Activated effector memory CD4-positive, alpha-beta T cell treated with anti-CD3 and anti-CD28 coated beads, Interleukin-2, amount 50 U/mL, for 16 hours (primary cell): ENCODE measurements around the gene COMMD10.

Source experiments
- DNase-seq: peaks from one replicate; pipeline ENCODE4 v3.0.0-alpha.2; 2020

COMMD10 gene

DNA sequence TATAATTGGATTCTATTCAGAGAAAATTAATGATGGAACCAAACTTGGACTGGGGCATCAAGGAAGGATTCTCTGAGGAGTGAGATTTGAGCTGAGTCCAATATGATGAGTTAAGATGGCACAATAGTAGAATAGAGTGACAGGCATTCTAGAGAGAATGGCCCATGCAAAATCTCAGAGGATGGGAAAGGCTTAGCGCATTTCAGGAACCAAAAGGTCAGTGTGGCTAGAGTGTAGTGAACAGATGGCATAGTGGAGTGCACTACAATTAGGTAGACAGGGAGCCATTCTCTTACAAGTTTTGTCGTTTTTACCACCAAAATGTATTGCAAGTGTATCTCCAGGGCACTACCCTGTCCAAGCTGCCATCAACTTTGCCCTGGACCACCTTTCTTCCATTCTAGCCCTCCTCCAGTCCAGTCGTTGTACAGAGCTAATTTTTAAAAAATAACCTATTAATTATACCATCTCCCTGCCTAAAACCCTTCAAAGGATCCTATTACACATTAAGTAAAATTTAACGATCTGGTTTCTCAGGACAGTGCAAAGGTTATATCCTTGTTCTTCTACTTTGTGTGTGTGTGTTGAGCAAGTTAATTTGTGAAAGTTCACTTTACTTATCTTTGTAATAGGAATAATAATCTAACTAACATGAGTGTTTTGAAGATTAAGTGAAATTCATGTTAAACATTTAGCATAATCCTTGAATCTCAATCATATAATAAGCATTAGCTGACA, 211.7 kb downstream of the COMMD10 start:
- DNase-seq: no peak

DNA sequence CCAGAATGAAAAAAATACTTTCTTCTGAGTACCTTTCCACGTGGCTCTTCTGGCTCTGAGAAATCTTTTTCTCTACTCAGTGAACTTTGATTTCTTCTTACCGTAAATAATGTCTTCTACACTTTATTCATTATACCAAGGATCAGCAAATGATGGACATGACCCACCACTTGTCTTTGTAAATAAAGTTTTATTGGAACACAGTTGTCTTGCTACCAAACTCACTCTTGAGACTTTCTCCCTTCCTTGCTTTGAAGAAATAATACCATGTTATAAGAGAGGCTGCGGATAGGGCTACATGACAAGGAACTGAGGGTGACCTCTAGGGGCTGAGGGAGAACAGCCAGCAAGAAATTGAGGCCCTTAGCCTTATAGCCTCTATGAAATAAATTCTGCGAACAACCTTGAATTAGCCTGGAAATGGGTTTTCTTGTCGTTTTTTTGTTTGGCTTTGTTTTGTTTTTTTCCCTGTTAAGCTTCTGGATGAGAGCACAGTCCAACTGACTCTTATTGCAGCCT, 212.5 kb downstream of the COMMD10 start:
- DNase-seq: no peak

DNA sequence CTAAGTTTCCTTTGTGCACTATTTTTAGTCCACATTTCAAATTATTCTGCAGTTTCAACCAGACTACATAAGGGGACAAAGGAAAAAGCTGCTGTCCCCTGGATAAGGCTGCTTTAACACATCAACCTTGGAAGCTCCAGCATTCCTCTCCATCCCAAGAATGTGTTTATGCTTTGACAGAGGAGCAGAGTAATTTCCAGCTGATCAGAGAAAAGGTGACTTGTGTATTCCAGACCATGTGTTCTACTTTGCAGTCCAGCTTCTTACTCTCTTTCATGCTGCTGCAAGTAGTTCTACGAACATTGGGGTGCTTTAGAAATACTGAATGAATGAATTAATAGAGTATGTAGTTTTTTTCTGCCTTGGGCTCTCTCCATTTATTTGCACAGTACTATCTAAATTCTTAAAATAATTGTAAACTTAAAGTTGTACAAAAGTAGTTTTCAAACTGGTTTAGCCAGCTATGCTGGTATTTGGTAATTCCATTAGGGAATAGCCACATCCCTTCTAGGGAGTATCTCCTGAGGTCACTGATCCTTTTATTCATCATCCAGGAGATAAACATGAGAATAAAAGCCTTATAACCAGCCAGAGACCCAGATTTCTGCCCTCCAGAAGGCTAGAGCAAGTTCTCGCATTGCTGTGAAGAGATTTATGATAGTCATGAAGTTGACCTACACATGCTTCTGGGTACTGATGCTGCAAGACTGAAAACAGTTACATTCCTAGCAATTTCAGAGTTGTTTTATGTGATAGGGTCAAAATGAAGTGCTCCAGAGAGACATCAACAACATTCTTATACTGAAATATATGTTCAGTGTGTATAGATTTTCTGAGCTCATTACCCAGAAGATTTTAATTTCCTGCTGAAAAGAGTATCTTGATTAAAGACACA, 215.2 kb downstream of the COMMD10 start:
- no peak for DNase-seq

DNA sequence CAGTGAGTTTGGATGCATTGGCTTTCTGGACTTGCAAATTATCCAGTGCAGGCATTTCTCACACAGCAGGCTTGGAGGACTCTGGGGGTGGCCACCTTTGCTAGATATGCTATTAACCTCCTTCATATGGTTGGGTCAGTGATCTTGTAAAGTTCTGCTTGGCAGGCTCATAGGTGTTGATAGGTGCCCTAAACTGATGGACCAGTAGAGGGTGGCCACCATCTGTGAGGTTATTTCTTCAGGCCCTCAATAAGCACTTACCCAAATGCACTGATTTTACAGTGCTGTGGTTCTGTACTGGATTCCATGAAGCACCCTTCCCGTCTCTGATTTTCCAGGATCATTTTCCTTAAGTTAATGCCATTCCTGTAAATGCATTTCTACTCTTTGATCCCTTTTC, 216.3 kb downstream of the COMMD10 start:
- DNase-seq: no peak

DNA sequence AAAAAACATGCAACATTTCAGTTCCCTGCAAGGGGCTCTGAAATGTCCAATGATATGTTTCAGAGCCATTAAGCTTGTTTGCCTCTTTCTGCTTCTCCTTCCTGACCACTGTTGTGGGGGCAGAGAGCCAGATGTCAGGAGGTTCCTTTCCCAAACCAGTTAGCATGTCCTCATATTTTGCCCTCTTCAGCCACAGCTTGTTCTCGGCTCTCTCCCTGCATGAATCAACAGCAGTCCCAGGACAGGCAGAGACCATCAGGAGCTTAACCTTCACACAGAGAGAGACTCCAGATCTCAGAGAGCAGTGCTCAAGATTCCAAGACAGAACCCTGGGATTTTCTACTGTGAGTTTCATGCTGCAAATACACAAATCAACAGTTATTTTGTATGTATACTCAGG, 218.5 kb downstream of the COMMD10 start:
- DNase-seq: no peak

DNA sequence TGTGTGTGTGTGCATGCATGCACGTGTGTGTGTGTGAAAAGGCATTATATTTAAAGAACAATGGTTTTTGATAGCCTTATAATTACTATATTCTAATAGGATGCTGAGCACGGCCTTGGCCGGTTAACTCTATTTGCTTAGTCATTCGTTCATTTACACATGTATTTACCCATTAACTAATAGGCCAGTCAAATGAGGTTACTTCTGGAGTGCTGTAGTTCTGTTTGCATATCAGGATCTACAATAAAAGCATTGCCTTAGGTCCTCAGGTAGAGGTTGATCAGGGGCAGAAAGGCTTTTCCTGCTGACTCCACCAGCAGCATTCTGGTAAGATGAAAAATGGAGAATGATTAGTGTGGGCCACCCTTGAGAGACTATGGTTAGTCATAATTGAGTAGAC, 219.0 kb downstream of the COMMD10 start:
- no peak for DNase-seq

DNA sequence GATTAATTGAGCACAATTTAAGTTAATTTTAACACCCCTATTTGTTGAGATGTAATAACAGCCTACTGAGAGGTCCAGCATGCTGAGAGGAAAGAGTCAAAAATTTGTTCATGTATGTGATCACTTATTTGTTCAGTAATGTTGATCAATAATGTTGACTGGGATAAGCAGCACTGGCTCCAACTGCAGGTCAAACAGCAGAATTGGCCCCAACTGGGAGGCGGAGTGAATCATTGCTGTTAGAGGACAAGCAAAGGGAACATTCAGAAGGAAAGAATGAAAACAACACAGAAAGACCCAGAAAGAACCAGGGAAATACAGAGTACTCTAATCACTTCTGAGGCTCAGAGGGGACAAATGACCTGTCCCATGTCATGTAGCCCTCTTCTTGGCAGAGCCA, 221.1 kb downstream of the COMMD10 start:
- no peak for DNase-seq

DNA sequence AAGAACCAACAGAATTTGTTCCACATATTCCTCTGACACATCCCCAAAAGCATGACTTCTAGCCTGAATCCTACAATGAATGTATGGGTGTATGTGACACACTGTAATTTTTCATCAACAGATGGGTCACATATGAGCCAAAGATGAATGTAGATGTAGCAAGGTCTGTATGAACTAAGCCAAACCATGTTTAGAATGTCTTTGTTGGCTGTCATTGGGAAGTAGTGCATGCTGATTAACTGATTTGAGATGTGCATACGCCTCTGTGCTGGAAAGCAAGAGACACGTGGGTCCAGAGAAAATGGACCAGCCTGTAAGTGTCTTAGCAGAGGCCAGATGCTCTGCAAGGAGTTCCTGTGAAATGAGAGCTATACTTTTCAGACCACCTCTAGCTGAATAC, 222.0 kb downstream of the COMMD10 start:
- no peak for DNase-seq

DNA sequence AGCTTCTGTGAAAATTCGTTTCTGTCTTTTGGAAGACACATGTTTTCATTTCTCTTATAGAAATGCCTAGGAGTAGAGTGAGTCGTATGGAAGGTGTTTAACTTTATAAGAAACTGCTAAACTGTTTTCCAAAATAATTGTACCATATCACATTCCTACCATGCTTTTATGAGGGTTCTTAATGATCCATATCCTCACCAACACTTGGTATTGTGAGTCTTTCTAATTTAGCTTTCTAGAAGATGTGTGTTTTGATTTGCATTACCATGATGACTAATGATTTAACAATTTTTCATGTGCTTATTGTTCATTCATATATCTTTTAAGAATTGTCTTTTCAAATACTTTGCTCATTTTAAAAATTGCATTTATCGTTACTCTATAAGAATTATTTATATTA, 223.6 kb downstream of the COMMD10 start:
- no peak for DNase-seq

DNA sequence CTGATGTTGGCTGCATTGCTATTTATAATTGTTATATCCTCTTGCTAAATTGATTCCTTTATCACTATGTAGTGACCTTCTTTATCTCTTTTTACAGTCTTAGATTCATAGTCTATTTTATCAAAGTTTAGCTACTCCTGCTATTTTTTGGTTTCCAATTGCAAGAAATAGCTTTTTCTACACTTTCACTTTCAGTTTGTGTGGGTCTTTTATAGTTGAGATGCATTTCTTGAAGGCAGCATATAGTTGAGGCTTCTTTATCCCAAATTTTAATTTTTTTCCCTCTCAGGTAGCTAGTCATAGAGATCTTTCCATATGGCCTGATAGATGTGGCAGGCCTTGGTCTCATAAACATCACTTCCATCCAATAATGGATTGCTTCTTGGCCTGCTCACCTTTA, 228.5 kb downstream of the COMMD10 start:
- no peak for DNase-seq

DNA sequence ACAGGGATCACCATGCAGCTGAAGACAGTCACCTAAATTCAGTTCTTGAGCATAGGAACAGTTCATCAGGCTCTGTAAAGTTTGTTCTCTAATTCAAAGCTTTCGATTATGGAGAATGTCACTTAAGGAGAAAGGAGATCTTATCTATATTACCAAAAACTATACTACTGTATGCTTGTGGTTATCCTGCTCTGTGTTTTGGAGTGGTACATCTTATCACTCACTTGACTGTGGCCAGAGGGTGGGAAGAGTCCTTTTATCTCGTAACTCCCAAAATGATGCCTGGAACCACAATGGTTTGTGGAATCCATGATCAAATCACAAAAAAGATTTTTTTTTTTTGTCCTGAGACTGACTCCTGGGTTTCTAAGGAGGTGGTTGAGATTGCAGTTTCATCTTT, 230.7 kb downstream of the COMMD10 start:
- no peak for DNase-seq

DNA sequence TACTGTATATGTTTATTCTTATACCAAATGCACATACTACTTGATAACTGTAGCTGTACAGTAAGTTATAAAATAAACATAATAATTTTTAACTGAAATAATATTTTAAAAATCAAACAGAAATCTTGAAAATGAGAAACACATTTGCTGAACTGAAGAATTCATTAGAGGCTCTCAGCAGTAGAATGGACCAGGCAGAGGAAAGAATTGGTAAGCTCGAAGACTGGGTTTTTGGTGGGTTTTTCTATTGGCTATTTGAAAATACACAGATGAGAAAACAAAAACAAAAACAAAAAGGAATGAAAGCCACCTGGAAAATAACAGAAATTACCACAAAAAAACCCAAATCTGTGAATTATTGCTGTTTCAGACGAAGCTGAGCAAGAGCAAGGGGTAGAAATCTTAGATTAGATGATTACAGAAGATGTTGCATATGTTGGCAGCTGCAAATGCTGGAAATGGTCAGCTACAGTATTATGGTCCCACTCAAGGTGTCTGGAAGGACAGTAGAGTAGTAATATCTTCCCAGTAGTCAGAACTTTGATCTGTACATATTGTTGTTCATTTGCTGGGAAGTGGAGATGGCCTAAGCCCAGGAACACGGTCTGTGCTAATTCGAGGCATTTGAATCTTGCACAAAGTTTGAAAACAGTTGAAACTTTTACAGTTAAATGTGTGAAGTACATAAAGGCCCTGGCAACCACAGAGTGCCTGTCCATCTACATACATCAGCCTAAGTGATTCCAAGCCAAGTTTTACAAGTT, 233.4 kb downstream of the COMMD10 start:
- DNase-seq: no peak

DNA sequence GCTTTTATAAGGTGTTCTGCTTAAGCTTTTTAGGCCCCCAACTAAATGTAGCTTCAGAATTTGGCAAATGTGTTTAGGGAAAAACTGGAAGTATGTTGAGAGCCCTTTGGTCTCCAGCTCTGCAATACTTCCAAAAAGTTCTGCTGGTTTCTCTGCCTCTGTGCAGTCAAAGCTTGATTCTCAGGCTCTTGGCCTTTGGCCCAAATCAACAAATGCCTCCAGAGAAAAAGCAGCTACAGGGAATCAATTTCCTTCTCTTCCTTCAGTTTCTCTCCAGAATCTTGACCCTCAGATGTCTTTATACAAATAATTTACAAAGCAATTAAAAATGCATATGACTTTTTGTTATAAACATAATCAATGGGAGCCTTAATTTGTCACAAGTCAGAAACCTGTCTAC, 235.7 kb downstream of the COMMD10 start:
- DNase-seq: no peak

DNA sequence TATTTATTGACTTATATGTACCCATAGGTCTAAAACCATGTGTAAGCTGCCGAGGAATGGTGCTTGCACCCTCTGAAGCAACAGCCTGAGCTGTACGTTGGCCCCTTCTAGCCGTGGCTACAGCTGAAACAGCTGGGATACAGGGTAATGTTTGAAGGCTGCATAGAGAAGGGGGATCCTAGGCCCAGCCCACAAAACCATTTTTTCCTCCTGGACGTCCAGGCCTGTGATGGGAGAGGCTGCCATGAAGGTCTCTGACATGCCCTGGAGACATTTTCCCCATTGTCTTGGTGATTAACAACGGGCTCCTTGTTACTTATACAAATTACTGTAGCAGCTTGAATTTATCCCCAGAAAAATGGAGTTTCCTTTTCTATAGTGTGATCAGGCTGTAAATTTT, 244.7 kb downstream of the COMMD10 start:
- no peak for DNase-seq

DNA sequence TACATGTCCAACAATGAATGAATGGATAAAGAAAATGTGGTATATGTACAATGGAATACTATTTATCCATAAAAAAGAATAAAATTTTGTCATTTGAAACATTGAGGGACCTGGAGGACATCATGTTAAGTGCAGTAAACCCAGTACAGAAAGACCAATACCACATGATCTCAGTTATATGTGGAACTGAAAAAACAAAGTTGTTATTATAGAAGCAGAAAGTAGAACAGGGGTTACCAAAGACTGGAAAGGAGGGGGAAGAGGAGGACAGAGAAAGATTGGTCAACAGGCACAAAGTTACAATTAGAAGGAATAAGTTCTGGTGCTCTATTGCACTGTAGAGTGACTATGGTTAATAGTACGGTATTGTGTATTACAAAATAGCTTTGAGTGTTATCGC, 256.0 kb downstream of the COMMD10 start:
- no peak for DNase-seq
